IPS-18a (cell line): ENCODE data around the gene DAGLA.
"Not testable (repeated sequence)": the region's sequence is repeated elsewhere in the genome, so short reads cannot be mapped to it uniquely, and the experiment has no call there.

Experiments used
- H3K27ac ChIP-seq: one replicate; pipeline ENCODE4 v1.5.1; 2013; ENCODE audit warnings: low read length
- H3K27me3 ChIP-seq: one replicate; pipeline ENCODE4 v1.6.1; 2013; ENCODE audit warnings: mild to moderate bottlenecking, low read length; ENCODE audit not compliant: control insufficient read depth, insufficient read depth
- H3K36me3 ChIP-seq: one replicate; pipeline ENCODE4 v1.6.1; 2013; ENCODE audit warnings: low read depth, low read length; ENCODE audit not compliant: control insufficient read depth
- H3K4me1 ChIP-seq: one replicate; pipeline ENCODE4 v1.6.1; 2013; ENCODE audit warnings: low read depth, low read length; ENCODE audit not compliant: control insufficient read depth
- H3K4me3 ChIP-seq: one replicate; pipeline ENCODE4 v1.5.1; 2013; ENCODE audit warnings: low read length
- H3K9ac ChIP-seq: one replicate; pipeline ENCODE4 v1.6.1; 2013; ENCODE audit warnings: mild to moderate bottlenecking, low read length, moderate library complexity
- H3K9me3 ChIP-seq: one replicate; pipeline ENCODE4 v1.6.1; 2013; ENCODE audit warnings: low read depth, low read length; ENCODE audit not compliant: control insufficient read depth

DAGLA gene

GRCh38 chr11:61669417-61669816 lies 10.8 kb upstream of the DAGLA start:
- no peaks in the 10 kb centered on the region for H3K36me3 ChIP-seq
- H3K27me3 ChIP-seq: no peaks in the 10 kb centered on the region
- H3K4me3 ChIP-seq: no peak overlapping the region
- no peak overlapping the region for H3K27ac ChIP-seq
- no peaks in the 10 kb centered on the region for H3K9me3 ChIP-seq
- H3K9ac ChIP-seq: no peak overlapping the region
- H3K4me1 ChIP-seq: peaks cover 6% of the 10 kb centered on the region

- Histone ChIP-seq H3K9ac (no peak overlapping the region), H3K4me1 (peaks cover 6% of the 10 kb centered on the region), H3K27ac (no peak overlapping the region), H3K27me3 (no peaks in the 10 kb centered on the region), H3K9me3 (no peaks in the 10 kb centered on the region), H3K4me3 (no peak overlapping the region), H3K36me3 (no peaks in the 10 kb centered on the region)
Measured at GRCh38 chr11:61670626-61671025, 9.6 kb upstream of the DAGLA start.

- no peaks in the 10 kb centered on the region for H3K27me3 ChIP-seq
- no peak overlapping the region for H3K9ac ChIP-seq
- H3K27ac ChIP-seq: no peak overlapping the region
- no peaks in the 10 kb centered on the region for H3K36me3 ChIP-seq
- no peaks in the 10 kb centered on the region for H3K9me3 ChIP-seq
- H3K4me1 ChIP-seq: peaks cover 6% of the 10 kb centered on the region
- H3K4me3 ChIP-seq: no peak overlapping the region
Measured at GRCh38 chr11:61671527-61671926, 8.7 kb upstream of the DAGLA start.

- not testable (repeated sequence) for H3K27me3 ChIP-seq, H3K4me1 ChIP-seq, H3K36me3 ChIP-seq, H3K9me3 ChIP-seq, H3K9ac ChIP-seq, H3K27ac ChIP-seq, H3K4me3 ChIP-seq
Measured at GRCh38 chr11:61673946-61674467, 6.2 kb upstream of the DAGLA start.

- H3K4me1 ChIP-seq: peaks cover 3% of the 10 kb centered on the region
- H3K27me3 ChIP-seq: peaks cover 4% of the 10 kb centered on the region
- no peak overlapping the region for H3K9ac ChIP-seq
- no peak overlapping the region for H3K27ac ChIP-seq
- no peak overlapping the region for H3K4me3 ChIP-seq
- no peaks in the 10 kb centered on the region for H3K9me3 ChIP-seq
- no peaks in the 10 kb centered on the region for H3K36me3 ChIP-seq
Measured at GRCh38 chr11:61675826-61676225, 4.4 kb upstream of the DAGLA start.

- H3K36me3 ChIP-seq: no peaks in the 10 kb centered on the region
- H3K4me3 ChIP-seq: no peak overlapping the region
- H3K9ac ChIP-seq: no peak overlapping the region
- peaks cover 13% of the 10 kb centered on the region for H3K27me3 ChIP-seq
- H3K9me3 ChIP-seq: no peaks in the 10 kb centered on the region
- H3K27ac ChIP-seq: no peak overlapping the region
- H3K4me1 ChIP-seq: peaks cover 8% of the 10 kb centered on the region
Measured at GRCh38 chr11:61679296-61679695, 895 bp upstream of the DAGLA start.

GRCh38 chr11:61680622-61681221 lies 531 bp downstream of the DAGLA start:
- peaks cover 13% of the 10 kb centered on the region for H3K27me3 ChIP-seq
- H3K4me1 ChIP-seq: peaks cover 8% of the 10 kb centered on the region
- H3K36me3 ChIP-seq: no peaks in the 10 kb centered on the region
- peak overlapping the region; percentile 49 for H3K4me3 ChIP-seq
- no peaks in the 10 kb centered on the region for H3K9me3 ChIP-seq
- H3K27ac ChIP-seq: no peak overlapping the region
- no peak overlapping the region for H3K9ac ChIP-seq

- Histone ChIP-seq H3K9me3 (no peaks in the 10 kb centered on the region), H3K9ac (no peak overlapping the region), H3K27me3 (peaks cover 13% of the 10 kb centered on the region), H3K36me3 (no peaks in the 10 kb centered on the region), H3K27ac (no peak overlapping the region), H3K4me1 (peaks cover 6% of the 10 kb centered on the region), H3K4me3 (no peak overlapping the region)
Measured at GRCh38 chr11:61682093-61682732, 2.0 kb downstream of the DAGLA start.

GRCh38 chr11:61682906-61683675 lies 2.9 kb downstream of the DAGLA start:
- H3K4me1 ChIP-seq: peaks cover 6% of the 10 kb centered on the region
- no peak overlapping the region for H3K4me3 ChIP-seq
- no peak overlapping the region for H3K9ac ChIP-seq
- no peaks in the 10 kb centered on the region for H3K9me3 ChIP-seq
- no peaks in the 10 kb centered on the region for H3K36me3 ChIP-seq
- H3K27ac ChIP-seq: no peak overlapping the region
- H3K27me3 ChIP-seq: peaks cover 13% of the 10 kb centered on the region

GRCh38 chr11:61683961-61684869 lies 4.0 kb downstream of the DAGLA start:
- no peaks in the 10 kb centered on the region for H3K36me3 ChIP-seq
- peaks cover 13% of the 10 kb centered on the region for H3K27me3 ChIP-seq
- peaks cover 6% of the 10 kb centered on the region for H3K4me1 ChIP-seq
- no peaks in the 10 kb centered on the region for H3K9me3 ChIP-seq
- H3K4me3 ChIP-seq: no peak overlapping the region
- H3K27ac ChIP-seq: no peak overlapping the region
- H3K9ac ChIP-seq: no peak overlapping the region
